GM18873 (cell line): Measurements from ENCODE around the gene COPRS.
"Not testable (repeated sequence)": the region's sequence is repeated elsewhere in the genome, so short reads cannot be mapped to it uniquely, and the experiment has no call there.

Source experiments
- ATAC-seq: cut with Tn5 transposase; IDR thresholded peaks from one replicate; pipeline ENCODE4 v1.9.1; 2021; ENCODE audit warnings: mild to moderate bottlenecking, moderate library complexity, moderate number of reproducible peaks; ENCODE audit not compliant: unreplicated experiment, low FRiP score

The COPRS gene

GRCh38 chr17:31853911-31854470 is 5.1 kb downstream of the COPRS start:
- ATAC-seq, result no peak

GRCh38 chr17:31845291-31845690 is 13.8 kb downstream of the COPRS start:
- no peak for ATAC-seq

GRCh38 chr17:31843070-31843745 is 15.8 kb downstream of the COPRS start:
- ATAC-seq, result no peak

GRCh38 chr17:31842195-31843069 is 16.6 kb downstream of the COPRS start:
- ATAC-seq, result no peak

GRCh38 chr17:31841850-31842194 is 17.2 kb downstream of the COPRS start:
- no peak for ATAC-seq

GRCh38 chr17:31838636-31839225 is 20.3 kb downstream of the COPRS start:
- ATAC-seq, result no peak

GRCh38 chr17:31835984-31836383 is 23.1 kb downstream of the COPRS start:
- no peak for ATAC-seq

- ATAC-seq, result no peak
Measured at GRCh38 chr17:31834448-31834847, 24.6 kb downstream of the COPRS start.

GRCh38 chr17:31832746-31833145 is 26.3 kb downstream of the COPRS start:
- ATAC-seq, result no peak

- no peak for ATAC-seq
Measured at GRCh38 chr17:31830971-31831858, 27.8 kb downstream of the COPRS start.

- no peak for ATAC-seq
Measured at GRCh38 chr17:31829649-31830048, 29.4 kb downstream of the COPRS start.

GRCh38 chr17:31828955-31829354 is 30.1 kb downstream of the COPRS start:
- not testable (repeated sequence) for ATAC-seq

- ATAC-seq, result no peak
Measured at GRCh38 chr17:31825961-31826691, 32.9 kb downstream of the COPRS start.

GRCh38 chr17:31824766-31825360 is 34.2 kb downstream of the COPRS start:
- ATAC-seq, result no peak

- no peak for ATAC-seq
Measured at GRCh38 chr17:31823014-31823413, 36.0 kb downstream of the COPRS start.

- ATAC-seq, result no peak
Measured at GRCh38 chr17:31820691-31821435, 38.2 kb downstream of the COPRS start.

GRCh38 chr17:31819578-31819977 is 39.5 kb downstream of the COPRS start:
- ATAC-seq, result no peak

GRCh38 chr17:31818863-31819262 is 40.2 kb downstream of the COPRS start:
- not testable (repeated sequence) for ATAC-seq
